Measurements from ENCODE around the gene SLC22A13. TPM values are rescaled to one million over a fixed set of nuclear protein-coding genes. Genes with fewer than 3 reads are reported as not detected.
"Not testable (repeated sequence)": the region's sequence is repeated elsewhere in the genome, so short reads cannot be mapped to it uniquely, and the experiment has no call there.

The SLC22A13 gene
- total RNA-seq, 6 experiments from 2014 or later = 0.17 to 0.30 (median 0.20) TPM; not detected in 1

GRCh38 chr3:38315488-38316230 lies 50.0 kb downstream of the SLC22A13 start:
- Mint-ChIP-seq H3K9me3 (peaks cover 2% of the 10 kb centered on the region; the same call in 1 of the 2 replicates), H3K27me3 (ENCODE audit: insufficient read depth) (peaks cover 14% of the 10 kb centered on the region), H3K4me1 (ENCODE audit: low read depth) (no peaks in the 10 kb centered on the region), H3K36me3 (ENCODE audit: low read depth) (no peaks in the 10 kb centered on the region), H3K27ac (no peak overlapping the region), H3K4me3 (no peak overlapping the region)
- DNase-seq = no peak
- no peak for TF ChIP-seq CTCF (IDR thresholded peaks at IDR 0.05)

GRCh38 chr3:38316356-38317191 lies 51.0 kb downstream of the SLC22A13 start:
- Mint-ChIP-seq H3K4me1 (ENCODE audit: low read depth) (no peaks in the 10 kb centered on the region), H3K4me3 (no peak overlapping the region)
- no peak for TF ChIP-seq CTCF (IDR thresholded peaks at IDR 0.05)

GRCh38 chr3:38317192-38317759 lies 51.7 kb downstream of the SLC22A13 start:
- Mint-ChIP-seq H3K27me3 (ENCODE audit: insufficient read depth) (peaks cover 19% of the 10 kb centered on the region), H3K27ac (no peak overlapping the region), H3K9me3 (peaks cover 3% of the 10 kb centered on the region; the same call in 1 of the 2 replicates), H3K36me3 (ENCODE audit: low read depth) (no peaks in the 10 kb centered on the region), H3K4me3 (no peak overlapping the region), H3K4me1 (ENCODE audit: low read depth) (no peaks in the 10 kb centered on the region)
- TF ChIP-seq CTCF (IDR thresholded peaks at IDR 0.05) = no peak
- no peak for DNase-seq

More at GRCh38 chr3:38316356-38317191, 51.0 kb downstream of the SLC22A13 start:
- peaks cover 3% of the 10 kb centered on the region; the same call in 1 of the 2 replicates for H3K9me3 Mint-ChIP-seq
- DNase-seq = no peak
- H3K27ac Mint-ChIP-seq = no peak overlapping the region
- no peaks in the 10 kb centered on the region for H3K36me3 Mint-ChIP-seq (ENCODE audit: low read depth)
- peaks cover 15% of the 10 kb centered on the region for H3K27me3 Mint-ChIP-seq (ENCODE audit: insufficient read depth)

- peaks cover 22% of the 10 kb centered on the region for H3K27me3 Mint-ChIP-seq (ENCODE audit: insufficient read depth)
- H3K27ac Mint-ChIP-seq = no peak overlapping the region
- H3K36me3 Mint-ChIP-seq (ENCODE audit: low read depth) = no peaks in the 10 kb centered on the region
- DNase-seq = no peak
- no peak overlapping the region for H3K4me3 Mint-ChIP-seq
- no peaks in the 10 kb centered on the region for H3K4me1 Mint-ChIP-seq (ENCODE audit: low read depth)
- H3K9me3 Mint-ChIP-seq = peaks cover 3% of the 10 kb centered on the region; the same call in 1 of the 2 replicates
- no peak for TF ChIP-seq CTCF (IDR thresholded peaks at IDR 0.05)
These were observed 53.4 kb downstream of the SLC22A13 start for GRCh38 chr3:38318766-38319671.

GRCh38 chr3:38320638-38321037 lies 55.0 kb downstream of the SLC22A13 start:
- not testable (repeated sequence) for H3K4me1 Mint-ChIP-seq (ENCODE audit: low read depth); H3K4me3 Mint-ChIP-seq; H3K9me3 Mint-ChIP-seq; H3K27ac Mint-ChIP-seq; DNase-seq; H3K36me3 Mint-ChIP-seq (ENCODE audit: low read depth)
- H3K27me3 Mint-ChIP-seq (ENCODE audit: insufficient read depth) = peaks cover 18% of the 10 kb centered on the region

All from HFFc6 (cell line).